Pancreas (tissue), 10 donors: ENCODE results near the gene IFIT1. TPM values are rescaled to one million over a fixed set of nuclear protein-coding genes. Genes with fewer than 3 reads are reported as not detected.

Experiments
- ATAC-seq, 4 donors: fragments of 200-7000 bp; cut with Tn5 transposase; one replicate each; pipeline versions ENCODE4 v1.8.0 to v1.9.1; 2020; ENCODE audit warnings: mild to moderate bottlenecking in 4 of 4, moderate library complexity in 4 of 4
- DNase-seq, 6 donors: peaks; one replicate each; pipeline ENCODE4 v3.0.0-alpha.2; 2020
- FAIRE-seq: peaks from 2 replicates; lab custom pipeline; 2012; peaks lifted over from hg19 to GRCh38; lab: Jason Lieb, UNC
- H3K27ac ChIP-seq, 4 donors: fragments of 200-600 bp; sonication (generic); 1 replicate in 3 of 4; 2 replicates in 1 of 4; pipeline versions ENCODE4 v1.5.0 to v1.8.0; 2020
- H3K27me3 ChIP-seq, 4 donors: fragments of 200-600 bp; one replicate each; pipeline ENCODE4 v1.8.0; 2021
- H3K36me3 ChIP-seq, 3 donors: fragments of 200-600 bp; sonication (generic) in 1 of 3; one replicate each; pipeline versions ENCODE4 v1.5.0 to v1.8.0; 2020 to 2021
- H3K4me1 ChIP-seq, 3 donors: fragments of 200-600 bp; one replicate each; pipeline ENCODE4 v1.8.0; 2021
- H3K4me3 ChIP-seq, 4 donors: fragments of 200-600 bp; sonication (generic) in 2 of 4; one replicate each; pipeline versions ENCODE4 v1.5.0 to v1.8.0; 2020 to 2021
- H3K9me3 ChIP-seq, 4 donors: fragments of 200-600 bp; one replicate each; pipeline ENCODE4 v1.8.0; 2021
- WGBS, 2 donors: extraction: QIAGEN DNeasy Blood & Tissue Kit; methylation state at CpG; one replicate each; pipeline ENCODE4 v1.1.7; 2013; 5-methylcytosine and 5-hydroxymethylcytosine counted together
- intact Hi-C, 3 donors: fragments of 100-400 bp; cut with DNase I; formaldehyde crosslinking; loops; one replicate each; pipeline versions ENCODE4 v1.11.1 to v1.14.2; 2022
- polyA plus RNA-seq, 2 donors: library from polyadenylated mRNA; stranded (reverse); fragments of 200-250 nt; gene quantifications; one replicate each; pipeline ENCODE4 v1.2.3, GENCODE V29; 2013
- total RNA-seq, 6 donors: library from RNA; stranded (reverse); fragmentation: NEBNext Ultra II Directional in 4 of 6; extraction: Animal tissue kit (Norgen Biotek cat#: 25700) in 4 of 6; gene quantifications; one replicate each; pipeline versions ENCODE4 v1.2.1 to v1.2.4, GENCODE V29; 2021 to 2023
- TF ChIP-seq, protein P1 (sequence below), 4 donors: fragments of 200-600 bp; sonication (generic) in 3 of 4; IDR thresholded peaks; one replicate each; pipeline versions ENCODE4 v1.5.0 to v1.8.0; 2021; ENCODE audit warnings: antibody characterized with exemption in 4 of 4
- donor health status: healthy with polysubstance abuse.
- donor health status: DM: no; HTN: no; CAD: no; lungs with moderate emphysema.
- donor health status: DM: no; HTN: no; CAD: no.
- donor health status: control.
- donor health status: control.
- donor health status: Bipolar disorder and iron deficiency.
- donor health status: DM: yes; HTN: yes; CAD: no.
- donor health status: DM: no; HTN: no; CAD: no.
- donor health status: DM: no; HTN: no; CAD: no.
- donor health status: DM: yes; HTN: yes; CAD: no.

Gene IFIT1
- total and polyA plus RNA-seq, 8 donors = 2.4 to 11.4 (median 4.0) TPM

GRCh38 chr10:89426230-89426868, 33.9 kb downstream of the IFIT1 start:
- Histone ChIP-seq H3K4me3 (no peak overlapping the region), H3K27me3 (no peaks in the 10 kb centered on the region), H3K9me3 (no peaks in the 10 kb centered on the region), H3K36me3 (no peaks in the 10 kb centered on the region), H3K27ac (no peak overlapping the region), H3K4me1 (peaks cover 0 to 3% (median 0%) of the 10 kb centered on the region in 3 donors)
- DNase-seq (peak in 1 of 6 donors; percentile 36), ATAC-seq (peak; percentile 73 to 92 (median 89)), FAIRE-seq (peak; percentile 45)
- TF ChIP-seq, protein P1, sequence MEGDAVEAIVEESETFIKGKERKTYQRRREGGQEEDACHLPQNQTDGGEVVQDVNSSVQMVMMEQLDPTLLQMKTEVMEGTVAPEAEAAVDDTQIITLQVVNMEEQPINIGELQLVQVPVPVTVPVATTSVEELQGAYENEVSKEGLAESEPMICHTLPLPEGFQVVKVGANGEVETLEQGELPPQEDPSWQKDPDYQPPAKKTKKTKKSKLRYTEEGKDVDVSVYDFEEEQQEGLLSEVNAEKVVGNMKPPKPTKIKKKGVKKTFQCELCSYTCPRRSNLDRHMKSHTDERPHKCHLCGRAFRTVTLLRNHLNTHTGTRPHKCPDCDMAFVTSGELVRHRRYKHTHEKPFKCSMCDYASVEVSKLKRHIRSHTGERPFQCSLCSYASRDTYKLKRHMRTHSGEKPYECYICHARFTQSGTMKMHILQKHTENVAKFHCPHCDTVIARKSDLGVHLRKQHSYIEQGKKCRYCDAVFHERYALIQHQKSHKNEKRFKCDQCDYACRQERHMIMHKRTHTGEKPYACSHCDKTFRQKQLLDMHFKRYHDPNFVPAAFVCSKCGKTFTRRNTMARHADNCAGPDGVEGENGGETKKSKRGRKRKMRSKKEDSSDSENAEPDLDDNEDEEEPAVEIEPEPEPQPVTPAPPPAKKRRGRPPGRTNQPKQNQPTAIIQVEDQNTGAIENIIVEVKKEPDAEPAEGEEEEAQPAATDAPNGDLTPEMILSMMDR (IDR thresholded peaks at IDR 0.05) = peak; percentile 49 to 71 (median 63)
- 36 to 40% methylated on average over 5 of the region's 5 CpGs for WGBS, 2 donors
- intact Hi-C loops = loop anchor here (5.0 to 10.0 kb wide), 4 partner anchors 126 to 141 kb away; no protein-coding TSS in a partner anchor

DNA sequence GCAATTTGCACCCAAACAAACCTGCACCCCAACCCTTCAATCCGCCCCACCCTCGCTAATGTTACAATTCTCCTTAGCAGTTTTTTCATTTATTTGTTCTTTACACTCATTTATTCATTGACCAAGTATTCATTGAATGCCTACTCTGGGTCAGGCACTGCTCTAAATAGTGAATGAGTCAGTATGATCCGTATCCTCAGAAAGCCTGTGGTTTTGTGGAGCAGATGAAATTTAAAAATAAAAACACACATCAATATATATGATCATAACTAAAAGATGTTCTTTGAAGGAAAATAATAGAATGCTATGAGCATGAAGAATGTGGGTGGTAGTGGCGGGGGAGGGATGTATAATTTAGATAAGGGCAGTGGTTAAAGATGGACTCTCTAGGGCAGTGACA, 35.2 kb downstream of the IFIT1 start:
- no peaks in the 10 kb centered on the region for H3K27me3 ChIP-seq
- peaks cover 0 to 11% (median 6%) of the 10 kb centered on the region in 3 donors for H3K4me1 ChIP-seq
- WGBS, 2 donors = 87 to 90% methylated on average over 4 of the region's 4 CpGs
- H3K27ac ChIP-seq = no peak overlapping the region
- no peaks in the 10 kb centered on the region for H3K9me3 ChIP-seq
- DNase-seq (no peak), FAIRE-seq (no peak), ATAC-seq (no peak)
- H3K36me3 ChIP-seq = no peaks in the 10 kb centered on the region
- intact Hi-C loops = loop anchor here (5.0 to 10.0 kb wide), 4 partner anchors 125 to 140 kb away; no protein-coding TSS in a partner anchor
- H3K4me3 ChIP-seq = no peak overlapping the region
- TF ChIP-seq, protein P1 (IDR thresholded peaks at IDR 0.05) = no peak

GRCh38 chr10:89428877-89429276, 36.5 kb downstream of the IFIT1 start:
- no peak overlapping the region for H3K4me3 ChIP-seq
- FAIRE-seq (no peak), DNase-seq (no peak), ATAC-seq (no peak)
- intact Hi-C loops = loop anchor here (5.0 to 10.0 kb wide), 4 partner anchors 123 to 138 kb away; no protein-coding TSS in a partner anchor
- TF ChIP-seq, protein P1 (IDR thresholded peaks at IDR 0.05) = no peak
- H3K9me3 ChIP-seq = no peaks in the 10 kb centered on the region
- WGBS, 2 donors = 27 to 32% methylated on average over 1 of the region's 1 CpG
- H3K27ac ChIP-seq = no peak overlapping the region
- H3K4me1 ChIP-seq = peaks cover 0 to 11% (median 6%) of the 10 kb centered on the region in 3 donors
- H3K36me3 ChIP-seq = no peaks in the 10 kb centered on the region
- H3K27me3 ChIP-seq = no peaks in the 10 kb centered on the region

DNA sequence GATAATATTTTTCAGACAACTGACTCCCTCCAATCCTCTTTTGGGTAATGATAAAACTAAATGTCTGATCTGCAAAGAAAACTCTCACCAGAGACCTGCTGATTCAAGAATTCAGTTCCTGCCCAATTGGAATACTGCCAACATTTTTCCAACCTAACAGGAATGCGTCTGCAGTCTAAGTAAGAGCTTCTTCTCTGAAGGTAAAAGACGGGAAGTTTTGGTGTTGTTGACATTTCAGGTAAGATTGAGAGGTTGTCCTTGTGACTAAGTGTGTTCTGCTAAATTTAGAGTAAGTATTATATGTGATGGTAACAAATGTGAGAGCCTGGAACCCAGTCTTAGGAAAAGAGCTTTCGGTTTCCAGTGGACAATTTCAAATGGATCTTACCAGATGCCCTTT, 39.6 kb downstream of the IFIT1 start:
- WGBS, 2 donors = 36% methylated on average over 3 of the region's 3 CpGs
- Histone ChIP-seq H3K4me1 (peaks cover 0 to 8% (median 6%) of the 10 kb centered on the region in 3 donors), H3K27me3 (no peaks in the 10 kb centered on the region), H3K9me3 (no peaks in the 10 kb centered on the region), H3K4me3 (no peak overlapping the region), H3K27ac (no peak overlapping the region), H3K36me3 (no peaks in the 10 kb centered on the region)
- no peak for DNase-seq
- ATAC-seq = peak; percentile 43 to 78 (median 64)
- TF ChIP-seq, protein P1 (IDR thresholded peaks at IDR 0.05) = no peak
- intact Hi-C loops = no loop called here
- no peak for FAIRE-seq

GRCh38 chr10:89438525-89438924, 46.1 kb downstream of the IFIT1 start:
- H3K27me3 ChIP-seq = no peaks in the 10 kb centered on the region
- no peaks in the 10 kb centered on the region for H3K36me3 ChIP-seq
- FAIRE-seq (no peak), DNase-seq (no peak), ATAC-seq (no peak)
- H3K27ac ChIP-seq = no peak overlapping the region
- TF ChIP-seq, protein P1 (IDR thresholded peaks at IDR 0.05) = no peak
- WGBS, 2 donors = 92 to 93% methylated on average over 4 of the region's 4 CpGs
- no peak overlapping the region for H3K4me3 ChIP-seq
- intact Hi-C loops = no loop called here
- no peaks in the 10 kb centered on the region for H3K4me1 ChIP-seq
- no peaks in the 10 kb centered on the region for H3K9me3 ChIP-seq
